Measurements from ENCODE around the gene CDC16.

Gene CDC16

DNA sequence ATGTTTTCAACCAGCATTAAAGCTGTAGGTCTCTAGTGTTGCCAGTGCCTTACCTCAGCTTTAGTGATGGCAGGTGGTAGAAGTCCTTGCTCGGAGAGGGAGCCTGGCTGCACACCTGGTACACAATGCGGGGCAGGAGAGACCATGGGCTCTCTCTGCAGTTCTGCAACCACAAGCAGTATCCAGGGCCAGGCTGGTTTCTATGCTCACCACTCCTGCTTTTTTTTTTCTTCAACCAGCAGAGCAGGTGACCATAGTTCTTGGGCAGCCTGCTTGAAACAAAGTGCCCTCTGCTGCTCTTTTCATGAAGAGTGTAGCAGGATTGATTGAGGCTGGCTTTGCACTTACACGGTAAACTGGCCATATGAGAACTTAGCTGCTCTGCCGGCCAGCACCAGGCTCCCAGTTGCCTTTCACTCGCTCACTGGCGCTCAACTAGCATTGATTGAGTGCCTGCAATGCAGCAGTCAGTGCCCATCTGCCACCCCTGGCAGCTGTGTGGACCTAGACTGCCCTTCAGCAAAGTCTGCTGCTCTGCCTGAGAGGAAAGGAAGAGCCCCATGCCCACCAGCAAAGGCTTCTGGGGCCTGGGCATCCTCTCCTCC, 75.2 kb downstream of the CDC16 start:
- Histone ChIP-seq H3K27me3 (replicated peaks; ENCODE audit: control insufficient read depth, insufficient read depth, low read length) (no peaks in the 10 kb centered on the region), H3K4me3 (replicated peaks; ENCODE audit: low read depth, low read length) (no peak overlapping the region), H3K36me3 (ENCODE audit: control insufficient read depth, insufficient read depth, low read length) (peaks cover 2% of the 10 kb centered on the region; the same call in 1 of the 2 replicates)
- no peak for DNase-seq (ENCODE audit: extremely low read depth, insufficient read length)
- TF ChIP-seq, protein P1, sequence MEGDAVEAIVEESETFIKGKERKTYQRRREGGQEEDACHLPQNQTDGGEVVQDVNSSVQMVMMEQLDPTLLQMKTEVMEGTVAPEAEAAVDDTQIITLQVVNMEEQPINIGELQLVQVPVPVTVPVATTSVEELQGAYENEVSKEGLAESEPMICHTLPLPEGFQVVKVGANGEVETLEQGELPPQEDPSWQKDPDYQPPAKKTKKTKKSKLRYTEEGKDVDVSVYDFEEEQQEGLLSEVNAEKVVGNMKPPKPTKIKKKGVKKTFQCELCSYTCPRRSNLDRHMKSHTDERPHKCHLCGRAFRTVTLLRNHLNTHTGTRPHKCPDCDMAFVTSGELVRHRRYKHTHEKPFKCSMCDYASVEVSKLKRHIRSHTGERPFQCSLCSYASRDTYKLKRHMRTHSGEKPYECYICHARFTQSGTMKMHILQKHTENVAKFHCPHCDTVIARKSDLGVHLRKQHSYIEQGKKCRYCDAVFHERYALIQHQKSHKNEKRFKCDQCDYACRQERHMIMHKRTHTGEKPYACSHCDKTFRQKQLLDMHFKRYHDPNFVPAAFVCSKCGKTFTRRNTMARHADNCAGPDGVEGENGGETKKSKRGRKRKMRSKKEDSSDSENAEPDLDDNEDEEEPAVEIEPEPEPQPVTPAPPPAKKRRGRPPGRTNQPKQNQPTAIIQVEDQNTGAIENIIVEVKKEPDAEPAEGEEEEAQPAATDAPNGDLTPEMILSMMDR (IDR thresholded peaks at IDR 0.05; ENCODE audit: insufficient read depth, low read length, poor library complexity, severe bottlenecking): no peak

DNA sequence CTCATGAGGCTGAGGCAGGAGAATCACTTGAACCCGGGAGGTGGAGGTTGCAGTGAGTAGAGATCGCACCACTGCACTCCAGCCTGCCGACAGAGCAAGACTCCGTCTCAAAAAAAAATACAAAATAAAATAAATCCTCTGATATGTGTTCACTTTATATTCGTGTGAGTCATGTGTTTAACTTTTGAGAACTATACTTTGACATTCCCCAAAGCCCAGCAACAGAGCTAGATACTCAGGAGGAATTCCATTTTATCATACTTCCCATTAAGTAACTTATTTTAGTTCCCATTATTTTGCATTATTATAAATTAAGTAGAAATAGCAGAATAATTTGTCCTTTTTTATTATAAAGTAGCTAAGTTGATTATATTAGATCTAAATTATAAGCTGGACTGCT, 76.3 kb downstream of the CDC16 start:
- no peak overlapping the region for H3K4me3 ChIP-seq (replicated peaks; ENCODE audit: low read depth, low read length)
- H3K27me3 ChIP-seq (replicated peaks; ENCODE audit: control insufficient read depth, insufficient read depth, low read length): no peaks in the 10 kb centered on the region
- no peak for DNase-seq (ENCODE audit: extremely low read depth, insufficient read length)
- 0 out of 2 replicates have a peak, but pooled peaks cover 2% of the 10 kb centered on the region for H3K36me3 ChIP-seq (ENCODE audit: control insufficient read depth, insufficient read depth, low read length)
- TF ChIP-seq, protein P1 (IDR thresholded peaks at IDR 0.05; ENCODE audit: insufficient read depth, low read length, poor library complexity, severe bottlenecking): no peak

DNA sequence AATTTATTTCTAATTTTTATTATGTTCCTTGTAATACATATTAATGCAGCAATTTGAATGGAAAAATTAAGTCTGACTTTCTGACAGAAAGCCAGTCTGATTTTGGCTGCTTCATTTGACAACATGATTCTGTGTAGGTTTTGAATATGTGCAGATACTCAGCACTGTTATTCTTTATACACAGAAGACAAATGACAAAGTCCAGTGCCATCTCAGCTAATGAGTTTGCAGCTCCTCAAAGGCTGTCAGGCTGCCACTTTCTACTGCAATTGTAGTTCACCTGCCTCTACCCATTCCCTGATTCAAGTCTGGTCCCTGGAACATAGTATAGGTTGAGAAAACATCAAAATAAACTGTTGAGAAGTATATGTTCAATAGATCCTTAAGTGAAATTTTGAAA, 76.7 kb downstream of the CDC16 start:
- Histone ChIP-seq H3K27me3 (replicated peaks; ENCODE audit: control insufficient read depth, insufficient read depth, low read length) (no peaks in the 10 kb centered on the region), H3K36me3 (ENCODE audit: control insufficient read depth, insufficient read depth, low read length) (0 out of 2 replicates have a peak, but pooled peaks cover 2% of the 10 kb centered on the region), H3K4me3 (replicated peaks; ENCODE audit: low read depth, low read length) (no peak overlapping the region)
- DNase-seq (ENCODE audit: extremely low read depth, insufficient read length): no peak
- TF ChIP-seq, protein P1 (IDR thresholded peaks at IDR 0.05; ENCODE audit: insufficient read depth, low read length, poor library complexity, severe bottlenecking): no peak

DNA sequence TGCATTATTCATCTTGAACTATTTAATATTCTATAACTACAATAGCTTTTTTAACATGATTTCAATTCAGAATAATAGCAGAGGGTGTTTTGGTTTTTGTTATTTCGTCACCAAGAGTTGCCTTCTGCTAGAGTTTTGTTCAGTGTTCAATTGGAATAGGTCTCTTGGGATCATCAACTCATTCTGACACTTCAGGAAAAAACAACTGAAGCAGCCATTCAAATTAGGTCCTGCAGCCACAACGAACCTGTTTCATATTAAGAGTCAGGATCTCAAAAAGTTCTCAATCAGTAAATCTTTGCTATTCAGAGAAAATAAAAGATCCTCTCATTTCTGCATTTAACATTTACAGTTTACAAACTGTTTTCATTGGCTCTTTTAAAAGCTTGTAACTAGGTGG, 77.2 kb downstream of the CDC16 start:
- TF ChIP-seq, protein P1 (IDR thresholded peaks at IDR 0.05; ENCODE audit: insufficient read depth, low read length, poor library complexity, severe bottlenecking): no peak

DNA sequence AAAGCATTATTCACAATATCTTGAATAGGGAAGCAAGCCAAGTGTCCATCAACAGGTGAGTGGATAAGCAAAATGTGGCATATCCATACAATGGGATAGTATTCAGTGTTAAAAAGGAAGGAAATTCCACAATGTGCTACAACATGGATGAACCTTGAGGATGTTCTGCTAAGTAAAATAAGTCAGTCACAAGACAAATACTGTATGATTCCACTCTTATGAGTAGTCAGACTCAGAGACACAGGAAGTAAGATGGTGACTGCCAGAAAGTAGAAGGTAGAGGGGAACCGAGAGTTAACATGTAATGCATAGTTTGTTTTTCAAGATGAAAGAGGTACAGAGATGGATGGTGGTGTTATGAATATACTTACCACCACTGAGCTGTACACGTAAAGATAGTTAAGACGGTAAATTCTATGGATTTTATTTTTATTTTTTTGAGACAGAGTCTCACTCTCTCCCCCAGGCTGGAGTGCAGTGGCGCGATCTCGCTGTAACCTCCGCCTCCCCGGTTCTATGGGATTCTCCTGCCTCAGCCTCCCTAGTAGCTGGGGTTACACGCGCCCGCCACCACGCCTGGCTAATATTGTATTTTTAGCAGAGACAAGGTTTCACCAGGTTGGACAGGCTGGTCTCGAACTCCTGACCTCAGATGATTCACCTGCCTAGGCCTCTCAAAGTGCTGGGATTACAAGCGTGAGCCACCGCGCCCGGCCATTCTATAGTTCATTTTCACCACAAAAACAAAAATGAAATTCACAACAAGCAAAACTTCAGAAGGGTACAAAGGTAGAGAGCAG, 78.6 kb downstream of the CDC16 start:
- peak overlapping the region; percentile 88 for H3K4me3 ChIP-seq (replicated peaks; ENCODE audit: low read depth, low read length)
- H3K36me3 ChIP-seq (ENCODE audit: control insufficient read depth, insufficient read depth, low read length): no peaks in the 10 kb centered on the region
- peak; percentile 48 for DNase-seq (ENCODE audit: extremely low read depth, insufficient read length)
- TF ChIP-seq, protein P1 (IDR thresholded peaks at IDR 0.05; ENCODE audit: insufficient read depth, low read length, poor library complexity, severe bottlenecking): no peak
- no peaks in the 10 kb centered on the region for H3K27me3 ChIP-seq (replicated peaks; ENCODE audit: control insufficient read depth, insufficient read depth, low read length)

More for the DNA sequence above, 77.2 kb downstream of the CDC16 start:
- Histone ChIP-seq H3K27me3 (replicated peaks; ENCODE audit: control insufficient read depth, insufficient read depth, low read length) (no peaks in the 10 kb centered on the region), H3K4me3 (replicated peaks; ENCODE audit: low read depth, low read length) (no peak overlapping the region), H3K36me3 (ENCODE audit: control insufficient read depth, insufficient read depth, low read length) (no peaks in the 10 kb centered on the region)
- DNase-seq (ENCODE audit: extremely low read depth, insufficient read length): no peak
